Measurements from ENCODE around the gene NCAM2.

The NCAM2 gene

GRCh38 chr21:21179619-21180298, 181.6 kb downstream of the NCAM2 start:
- no peak for DNase-seq

GRCh38 chr21:21182401-21183010, 184.3 kb downstream of the NCAM2 start:
- no peak for DNase-seq

- DNase-seq, result no peak
These were observed 184.9 kb downstream of the NCAM2 start for GRCh38 chr21:21183092-21183491.

- DNase-seq, result no peak
These were observed 186.7 kb downstream of the NCAM2 start for GRCh38 chr21:21184771-21185528.

GRCh38 chr21:21187579-21187978, 189.4 kb downstream of the NCAM2 start:
- no peak for DNase-seq

- no peak for DNase-seq
These were observed 190.4 kb downstream of the NCAM2 start for GRCh38 chr21:21188513-21189195.

- no peak for DNase-seq
These were observed 197.3 kb downstream of the NCAM2 start for GRCh38 chr21:21195417-21195943.

GRCh38 chr21:21196087-21196486, 197.9 kb downstream of the NCAM2 start:
- no peak for DNase-seq

GRCh38 chr21:21196848-21197247, 198.6 kb downstream of the NCAM2 start:
- DNase-seq, result no peak

GRCh38 chr21:21199342-21200102, 201.3 kb downstream of the NCAM2 start:
- DNase-seq, result no peak

GRCh38 chr21:21200103-21200938, 202.1 kb downstream of the NCAM2 start:
- DNase-seq, result no peak

- no peak for DNase-seq
These were observed 202.9 kb downstream of the NCAM2 start for GRCh38 chr21:21200939-21201615.

GRCh38 chr21:21203822-21204339, 205.7 kb downstream of the NCAM2 start:
- no peak for DNase-seq

- no peak for DNase-seq
These were observed 206.3 kb downstream of the NCAM2 start for GRCh38 chr21:21204366-21204996.

- no peak for DNase-seq
These were observed 207.4 kb downstream of the NCAM2 start for GRCh38 chr21:21205604-21206003.

- DNase-seq, result no peak
These were observed 212.3 kb downstream of the NCAM2 start for GRCh38 chr21:21210552-21210951.

GRCh38 chr21:21213297-21213696, 215.1 kb downstream of the NCAM2 start:
- DNase-seq, result no peak

GRCh38 chr21:21216047-21216446, 217.8 kb downstream of the NCAM2 start:
- no peak for DNase-seq

- DNase-seq, result no peak
These were observed 228.3 kb downstream of the NCAM2 start for GRCh38 chr21:21226472-21226871.

GRCh38 chr21:21230672-21231071, 232.5 kb downstream of the NCAM2 start:
- DNase-seq, result no peak

All from SHP77 (cell line).